ENCODE measurements around the gene NIPAL4. TPM values are rescaled to one million over a fixed set of nuclear protein-coding genes. Genes with fewer than 3 reads are reported as not detected.
A peak's percentile ranks its signal among the peaks of the same experiment; 100 is the strongest.

The NIPAL4 gene
- polyA plus RNA-seq, 1 donor from 2014 or later, result not detected

DNA sequence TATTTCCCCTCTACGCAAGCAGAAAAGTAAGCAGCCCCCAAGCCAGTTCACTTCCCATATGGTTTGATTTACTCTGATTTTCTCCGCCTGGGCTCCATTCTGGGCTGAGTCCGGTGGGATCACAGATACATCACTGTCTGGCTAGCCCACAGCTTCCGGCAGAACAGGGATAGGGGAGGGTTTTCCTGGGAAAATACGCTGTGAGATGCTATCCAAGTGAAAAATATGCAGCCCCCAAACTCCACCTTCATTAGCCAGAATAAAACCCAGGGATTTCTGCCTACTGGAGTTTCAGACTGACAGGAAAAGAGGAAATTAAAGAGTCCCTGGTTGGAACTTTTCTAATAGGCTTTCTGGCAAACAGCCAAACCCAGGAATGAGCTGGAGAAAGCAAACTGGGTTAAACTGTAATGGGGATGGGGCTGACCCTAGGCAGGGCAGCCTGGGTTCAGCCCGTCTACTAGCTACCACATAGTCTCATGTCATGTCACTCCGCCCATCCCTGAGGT, 16.9 kb upstream of the NIPAL4 start:
- Histone ChIP-seq H3K9ac (ENCODE audit: low read length) (no peak overlapping the region), H3K36me3 (ENCODE audit: insufficient read depth, low read length) (no peaks in the 10 kb centered on the region), H3K4me3 (ENCODE audit: low read length) (no peak overlapping the region), H4K20me1 (ENCODE audit: insufficient read depth) (no peaks in the 10 kb centered on the region), H3K4me2 (ENCODE audit: low read length) (no peak overlapping the region), H3K27me3 (ENCODE audit: insufficient read depth, low read depth, low read length) (no peaks in the 10 kb centered on the region), H2AFZ (ENCODE audit: low read depth, low read length) (no peak overlapping the region), H3K9me3 (ENCODE audit: low read length) (no peaks in the 10 kb centered on the region), H3K27ac (ENCODE audit: low read length) (peak overlapping the region; percentile 50), H3F3A (ENCODE audit: insufficient read depth, low read length, poor library complexity, severe bottlenecking) (no peaks in the 10 kb centered on the region), H3K79me2 (replicated peaks; ENCODE audit: insufficient read depth, low read length) (no peaks in the 10 kb centered on the region), H3K9me2 (ENCODE audit: insufficient read depth, low read length) (no peaks in the 10 kb centered on the region)
- TF ChIP-seq POLR2AphosphoS5 (IDR thresholded peaks at IDR 0.05), result no peak
- no peak for TF ChIP-seq REST (IDR thresholded peaks at IDR 0.05; ENCODE audit: borderline replicate concordance)
- TF ChIP-seq TAF1 (IDR thresholded peaks at IDR 0.05; ENCODE audit: low read depth), result no peak
- TF ChIP-seq EZH2 (IDR thresholded peaks at IDR 0.05; ENCODE audit: borderline replicate concordance, insufficient read depth, low read length, poor library complexity, severe bottlenecking), result no peak
- TF ChIP-seq, protein P1, sequence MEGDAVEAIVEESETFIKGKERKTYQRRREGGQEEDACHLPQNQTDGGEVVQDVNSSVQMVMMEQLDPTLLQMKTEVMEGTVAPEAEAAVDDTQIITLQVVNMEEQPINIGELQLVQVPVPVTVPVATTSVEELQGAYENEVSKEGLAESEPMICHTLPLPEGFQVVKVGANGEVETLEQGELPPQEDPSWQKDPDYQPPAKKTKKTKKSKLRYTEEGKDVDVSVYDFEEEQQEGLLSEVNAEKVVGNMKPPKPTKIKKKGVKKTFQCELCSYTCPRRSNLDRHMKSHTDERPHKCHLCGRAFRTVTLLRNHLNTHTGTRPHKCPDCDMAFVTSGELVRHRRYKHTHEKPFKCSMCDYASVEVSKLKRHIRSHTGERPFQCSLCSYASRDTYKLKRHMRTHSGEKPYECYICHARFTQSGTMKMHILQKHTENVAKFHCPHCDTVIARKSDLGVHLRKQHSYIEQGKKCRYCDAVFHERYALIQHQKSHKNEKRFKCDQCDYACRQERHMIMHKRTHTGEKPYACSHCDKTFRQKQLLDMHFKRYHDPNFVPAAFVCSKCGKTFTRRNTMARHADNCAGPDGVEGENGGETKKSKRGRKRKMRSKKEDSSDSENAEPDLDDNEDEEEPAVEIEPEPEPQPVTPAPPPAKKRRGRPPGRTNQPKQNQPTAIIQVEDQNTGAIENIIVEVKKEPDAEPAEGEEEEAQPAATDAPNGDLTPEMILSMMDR (IDR thresholded peaks at IDR 0.05; ENCODE audit: poor library complexity, severe bottlenecking), result no peak
- no peak for TF ChIP-seq EP300 (conservative IDR thresholded peaks at IDR 0.05; ENCODE audit: poor library complexity, severe bottlenecking)

GRCh38 chr5:157444224-157444623, 15.8 kb upstream of the NIPAL4 start:
- peak overlapping the region; percentile 2 for H3K4me3 ChIP-seq (ENCODE audit: low read length)
- H4K20me1 ChIP-seq (ENCODE audit: insufficient read depth), result no peaks in the 10 kb centered on the region
- H3K79me2 ChIP-seq (replicated peaks; ENCODE audit: insufficient read depth, low read length), result no peaks in the 10 kb centered on the region
- TF ChIP-seq REST (IDR thresholded peaks at IDR 0.05; ENCODE audit: borderline replicate concordance) (no peak), SMC3 (conservative IDR thresholded peaks at IDR 0.05; ENCODE audit: poor library complexity) (no peak), TAF1 (IDR thresholded peaks at IDR 0.05; ENCODE audit: low read depth) (no peak), RAD21 (conservative IDR thresholded peaks at IDR 0.05) (no peak), EZH2 (IDR thresholded peaks at IDR 0.05; ENCODE audit: borderline replicate concordance, insufficient read depth, low read length, poor library complexity, severe bottlenecking) (no peak), EP300 (conservative IDR thresholded peaks at IDR 0.05; ENCODE audit: poor library complexity, severe bottlenecking) (no peak), POLR2AphosphoS5 (IDR thresholded peaks at IDR 0.05) (no peak), MXI1 (conservative IDR thresholded peaks at IDR 0.05; ENCODE audit: poor library complexity, severe bottlenecking) (no peak)
- TF ChIP-seq, protein P1 (IDR thresholded peaks at IDR 0.05; ENCODE audit: poor library complexity, severe bottlenecking), result no peak
- H2AFZ ChIP-seq (ENCODE audit: low read depth, low read length), result no peak overlapping the region
- H3K9me3 ChIP-seq (ENCODE audit: low read length), result no peaks in the 10 kb centered on the region
- no peak overlapping the region for H3K4me2 ChIP-seq (ENCODE audit: low read length)
- no peaks in the 10 kb centered on the region for H3K36me3 ChIP-seq (ENCODE audit: insufficient read depth, low read length)
- H3K9ac ChIP-seq (ENCODE audit: low read length), result no peak overlapping the region
- H3F3A ChIP-seq (ENCODE audit: insufficient read depth, low read length, poor library complexity, severe bottlenecking), result no peaks in the 10 kb centered on the region
- peak overlapping the region; percentile 14 for H3K27ac ChIP-seq (ENCODE audit: low read length)
- no peaks in the 10 kb centered on the region for H3K9me2 ChIP-seq (ENCODE audit: insufficient read depth, low read length)
- no peaks in the 10 kb centered on the region for H3K27me3 ChIP-seq (ENCODE audit: insufficient read depth, low read depth, low read length)
